Lung (tissue), 12 donors: Measurements from ENCODE around the gene UQCR11. TPM values are rescaled to one million over a fixed set of nuclear protein-coding genes. Genes with fewer than 3 reads are reported as not detected.

ENCODE experiments used
- ATAC-seq: fragments of 200-7000 bp; cut with Tn5 transposase; one replicate; pipeline ENCODE4 v1.9.1; 2020; ENCODE audit warnings: moderate number of reproducible peaks; ENCODE audit not compliant: insufficient read depth, low FRiP score
- DNase-seq, 3 donors: peaks; one replicate each; pipeline ENCODE4 v3.0.0-alpha.2; 2013 to 2017
- H3K27ac ChIP-seq, 2 donors: one replicate each; pipeline ENCODE4 v1.5.1; 2013; ENCODE audit warnings: mild to moderate bottlenecking in 2 of 2, moderate library complexity in 2 of 2, control low read depth in 1 of 2, inconsistent platforms in 1 of 2, low read depth in 1 of 2, low read length in 1 of 2
- H3K27me3 ChIP-seq, 3 donors: one replicate each; pipeline ENCODE4 v1.5.1; 2013; ENCODE audit warnings: low read length in 2 of 3; ENCODE audit not compliant: control insufficient read depth in 3 of 3, insufficient read depth in 3 of 3
- H3K36me3 ChIP-seq, 4 donors: one replicate each; pipeline ENCODE4 v1.5.1; 2013; ENCODE audit warnings: low read length in 4 of 4, mild to moderate bottlenecking in 1 of 4, moderate library complexity in 1 of 4; ENCODE audit not compliant: control insufficient read depth in 4 of 4, insufficient read depth in 4 of 4
- H3K4me1 ChIP-seq, 5 donors: one replicate each; pipeline ENCODE4 v1.5.1; 2013; ENCODE audit warnings: low read length in 5 of 5, mild to moderate bottlenecking in 2 of 5, moderate library complexity in 1 of 5; ENCODE audit not compliant: control insufficient read depth in 5 of 5, insufficient read depth in 5 of 5
- H3K4me3 ChIP-seq: one replicate; pipeline ENCODE4 v1.5.1; 2013; ENCODE audit warnings: mild to moderate bottlenecking, control low read depth, moderate library complexity
- H3K9ac ChIP-seq, 2 donors: one replicate each; pipeline ENCODE4 v1.5.1; 2013; ENCODE audit warnings: low read length in 2 of 2, control low read depth in 1 of 2; ENCODE audit not compliant: insufficient read depth in 1 of 2
- H3K9me3 ChIP-seq, 4 donors: one replicate each; pipeline ENCODE4 v1.5.1; 2013; ENCODE audit warnings: low read length in 3 of 4, mild to moderate bottlenecking in 1 of 4, moderate library complexity in 1 of 4; ENCODE audit not compliant: control insufficient read depth in 4 of 4, insufficient read depth in 3 of 4
- CTCF ChIP-seq: IDR thresholded peaks from 2 replicates; pipeline ENCODE4 v1.5.1; 2012; ENCODE audit warnings: mild to moderate bottlenecking; ENCODE audit errors: control extremely low read depth, extremely low read depth
- WGBS, 2 donors: extraction: QIAGEN DNeasy Blood & Tissue Kit; methylation state at CpG; one replicate each; pipeline ENCODE4 v1.1.7; 2013; 5-methylcytosine and 5-hydroxymethylcytosine counted together
- polyA plus RNA-seq, 2 donors: library from polyadenylated mRNA; stranded (reverse); fragments of 200-250 nt; gene quantifications; one replicate each; pipeline ENCODE4 v1.2.1, GENCODE V29; 2013
- total RNA-seq, 2 donors: library from RNA; depleted of rRNA in 1 of 2; stranded (reverse); fragments of >200 nt in 1 of 2; gene quantifications; one replicate each; pipeline ENCODE4 v1.2.1, GENCODE V29; 2014 to 2021
- donor health status: control.
- donor health status: control.
- donor health status: Bipolar disorder and iron deficiency.
- donor health status: healthy.
- donor health status: DM: yes; HTN: yes; CAD: no.

Gene UQCR11
- total and polyA plus RNA-seq, 4 donors = 35.4 to 225 (median 127) TPM

- DNase-seq (peak; percentile 93 to 94 (median 94)), ATAC-seq (peak; percentile 82)
- Histone ChIP-seq H3K27me3 (no peaks in the 10 kb centered on the region), H3K9ac (peak overlapping the region; percentile 71 to 91), H3K4me1 (peaks cover 0 to 12% (median 0%) of the 10 kb centered on the region in 5 donors), H3K27ac (peak overlapping the region; percentile 73 to 90), H3K9me3 (no peaks in the 10 kb centered on the region), H3K4me3 (peak overlapping the region; percentile 75), H3K36me3 (peaks cover 0 to 9% (median 3%) of the 10 kb centered on the region in 4 donors)
- WGBS, 2 donors = 20 to 34% methylated on average over 38 to 42 of the region's 42 CpGs
- no peak for TF ChIP-seq CTCF
These were observed 38.7 kb downstream of the UQCR11 start for GRCh38 chr19:1566392-1567115.

DNA sequence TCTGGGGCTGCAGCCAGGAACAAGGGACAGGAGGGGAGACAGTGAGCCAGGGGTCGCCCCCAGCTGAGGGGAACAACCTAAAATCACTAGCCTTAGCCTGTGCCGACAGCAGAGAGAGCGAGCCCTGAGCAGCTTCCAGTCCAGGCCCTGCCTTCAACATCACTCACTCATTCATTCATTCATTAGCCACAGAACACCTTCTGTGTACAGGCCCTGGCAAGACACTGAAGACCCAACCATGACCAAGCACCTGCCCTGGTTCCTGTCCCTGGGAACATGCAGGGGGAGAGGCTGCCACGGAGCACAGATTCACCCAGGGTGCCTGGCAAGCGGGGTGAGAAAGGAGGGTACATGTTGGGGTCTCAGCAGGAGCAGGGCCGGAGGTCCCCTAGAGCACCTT lies 42.0 kb downstream of the UQCR11 start:
- no peak for TF ChIP-seq CTCF
- Histone ChIP-seq H3K27ac (no peak overlapping the region), H3K4me3 (no peak overlapping the region), H3K36me3 (peaks cover 0 to 9% (median 3%) of the 10 kb centered on the region in 4 donors), H3K4me1 (peaks cover 0 to 9% (median 0%) of the 10 kb centered on the region in 5 donors), H3K9ac (no peak overlapping the region), H3K27me3 (no peaks in the 10 kb centered on the region), H3K9me3 (no peaks in the 10 kb centered on the region)
- 86 to 92% methylated on average over 6 of the region's 6 CpGs for WGBS, 2 donors
- DNase-seq (no peak), ATAC-seq (no peak)

DNA sequence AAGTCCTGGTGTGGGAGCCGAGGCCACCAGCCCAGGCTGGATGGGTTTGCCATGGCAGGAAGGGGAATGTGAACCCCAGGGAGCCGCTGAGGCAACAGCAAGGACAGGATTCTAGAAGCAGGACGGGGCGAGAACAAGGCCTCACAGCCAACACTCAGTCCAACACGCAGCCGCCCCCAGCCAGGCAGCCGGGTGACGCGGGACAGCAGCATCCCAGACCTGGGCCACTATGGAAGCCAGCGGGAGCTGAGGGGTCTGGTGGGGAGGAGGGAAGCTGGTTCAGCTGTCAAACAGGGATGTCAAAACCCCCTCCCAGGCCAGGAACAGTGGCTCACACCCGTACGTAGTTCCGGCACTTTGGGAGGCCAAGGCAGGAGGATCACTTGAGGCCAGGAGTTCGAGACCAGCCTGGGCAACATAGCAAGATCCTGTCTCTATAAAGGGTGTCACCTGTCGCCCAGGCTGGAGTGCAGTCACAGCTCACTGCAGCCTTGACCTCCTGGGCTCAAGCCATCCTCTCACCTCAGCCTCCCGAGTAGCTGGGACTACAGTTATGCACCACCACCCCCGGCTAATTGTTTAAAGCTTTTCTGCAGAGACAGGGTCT lies 43.9 kb downstream of the UQCR11 start:
- H3K4me1 ChIP-seq = peaks cover 0 to 9% (median 0%) of the 10 kb centered on the region in 5 donors
- no peak for TF ChIP-seq CTCF
- whole genome bisulfite sequencing, 2 donors = 92% methylated on average over 17 of the region's 17 CpGs
- no peaks in the 10 kb centered on the region for H3K9me3 ChIP-seq
- H3K9ac ChIP-seq = no peak overlapping the region
- no peaks in the 10 kb centered on the region for H3K27me3 ChIP-seq
- no peak for DNase-seq
- ATAC-seq = no peak
- no peak overlapping the region for H3K27ac ChIP-seq
- H3K36me3 ChIP-seq = peaks cover 0 to 9% (median 5%) of the 10 kb centered on the region in 4 donors
- H3K4me3 ChIP-seq = no peak overlapping the region
